Pancreas (tissue), 10 donors: ENCODE measurements around the gene OSTF1. TPM values are rescaled to one million over a fixed set of nuclear protein-coding genes. Genes with fewer than 3 reads are reported as not detected.

ENCODE experiments used
- ATAC-seq, 4 donors: fragments of 200-7000 bp; cut with Tn5 transposase; one replicate each; pipeline versions ENCODE4 v1.8.0 to v1.9.1; 2020; ENCODE audit warnings: mild to moderate bottlenecking in 4 of 4, moderate library complexity in 4 of 4
- DNase-seq, 6 donors: peaks; one replicate each; pipeline ENCODE4 v3.0.0-alpha.2; 2020
- FAIRE-seq: peaks from 2 replicates; lab custom pipeline; 2012; peaks lifted over from hg19 to GRCh38; lab: Jason Lieb, UNC
- H3K27ac ChIP-seq, 4 donors: fragments of 200-600 bp; sonication (generic); 1 replicate in 3 of 4; 2 replicates in 1 of 4; pipeline versions ENCODE4 v1.5.0 to v1.8.0; 2020
- H3K27me3 ChIP-seq, 4 donors: fragments of 200-600 bp; one replicate each; pipeline ENCODE4 v1.8.0; 2021
- H3K36me3 ChIP-seq, 3 donors: fragments of 200-600 bp; sonication (generic) in 1 of 3; one replicate each; pipeline versions ENCODE4 v1.5.0 to v1.8.0; 2020 to 2021
- H3K4me1 ChIP-seq, 3 donors: fragments of 200-600 bp; one replicate each; pipeline ENCODE4 v1.8.0; 2021
- H3K4me3 ChIP-seq, 4 donors: fragments of 200-600 bp; sonication (generic) in 2 of 4; one replicate each; pipeline versions ENCODE4 v1.5.0 to v1.8.0; 2020 to 2021
- H3K9me3 ChIP-seq, 4 donors: fragments of 200-600 bp; one replicate each; pipeline ENCODE4 v1.8.0; 2021
- CTCF ChIP-seq, 4 donors: fragments of 200-600 bp; sonication (generic) in 3 of 4; IDR thresholded peaks; one replicate each; pipeline versions ENCODE4 v1.5.0 to v1.8.0; 2021; ENCODE audit warnings: antibody characterized with exemption in 4 of 4
- WGBS, 2 donors: extraction: QIAGEN DNeasy Blood & Tissue Kit; methylation state at CpG; one replicate each; pipeline ENCODE4 v1.1.7; 2013; 5-methylcytosine and 5-hydroxymethylcytosine counted together
- intact Hi-C, 3 donors: fragments of 100-400 bp; cut with DNase I; formaldehyde crosslinking; loops; one replicate each; pipeline versions ENCODE4 v1.11.1 to v1.14.2; 2022
- polyA plus RNA-seq, 2 donors: library from polyadenylated mRNA; stranded (reverse); fragments of 200-250 nt; gene quantifications; one replicate each; pipeline ENCODE4 v1.2.3, GENCODE V29; 2013
- total RNA-seq, 6 donors: library from RNA; stranded (reverse); fragmentation: NEBNext Ultra II Directional in 4 of 6; extraction: Animal tissue kit (Norgen Biotek cat#: 25700) in 4 of 6; gene quantifications; one replicate each; pipeline versions ENCODE4 v1.2.1 to v1.2.4, GENCODE V29; 2021 to 2023
- donor health status: healthy with polysubstance abuse.
- donor health status: DM: no; HTN: no; CAD: no; lungs with moderate emphysema.
- donor health status: DM: no; HTN: no; CAD: no.
- donor health status: control.
- donor health status: control.
- donor health status: Bipolar disorder and iron deficiency.
- donor health status: DM: yes; HTN: yes; CAD: no.
- donor health status: DM: no; HTN: no; CAD: no.
- donor health status: DM: no; HTN: no; CAD: no.
- donor health status: DM: yes; HTN: yes; CAD: no.

Gene OSTF1
- total and polyA plus RNA-seq, 8 donors: 10.0 to 29.0 (median 12.5) TPM

- no peak overlapping the region for H3K27ac ChIP-seq
- H3K4me3 ChIP-seq: no peak overlapping the region
- no peaks in the 10 kb centered on the region for H3K4me1 ChIP-seq
- TF ChIP-seq CTCF (IDR thresholded peaks at IDR 0.05): no peak
- no peaks in the 10 kb centered on the region for H3K9me3 ChIP-seq
- no peaks in the 10 kb centered on the region for H3K27me3 ChIP-seq
- no peak for DNase-seq
- no peak for ATAC-seq
- no peak for FAIRE-seq
- intact Hi-C loops: no loop called here
- no peaks in the 10 kb centered on the region for H3K36me3 ChIP-seq
- WGBS, 2 donors: 85 to 91% methylated on average over 2 of the region's 2 CpGs
Observed at GRCh38 chr9:75168270-75169178, 80.2 kb downstream of the OSTF1 start.

DNA sequence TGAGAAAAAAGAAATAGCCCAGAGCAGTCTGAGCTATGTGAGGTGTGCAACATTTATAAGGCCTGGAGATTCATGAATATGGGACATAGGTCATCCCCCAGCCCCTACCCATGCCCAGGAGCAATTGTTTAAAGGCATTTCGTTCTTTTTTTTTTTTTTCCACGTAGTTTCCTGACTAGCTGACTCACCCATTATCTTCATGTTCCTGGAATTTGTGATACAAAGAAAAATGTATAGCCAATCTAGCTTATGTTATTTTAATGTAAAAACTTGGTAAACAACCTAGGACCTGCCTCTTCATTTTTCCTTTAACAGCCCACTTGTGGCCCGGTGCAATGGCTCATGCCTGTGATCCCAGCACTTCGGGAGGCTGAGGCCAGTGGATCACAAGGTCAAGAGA, 81.3 kb downstream of the OSTF1 start:
- no peak overlapping the region for H3K27ac ChIP-seq
- H3K27me3 ChIP-seq: no peaks in the 10 kb centered on the region
- FAIRE-seq (no peak), ATAC-seq (no peak), DNase-seq (no peak)
- intact Hi-C loops: no loop called here
- TF ChIP-seq CTCF (IDR thresholded peaks at IDR 0.05): no peak
- no peaks in the 10 kb centered on the region for H3K9me3 ChIP-seq
- WGBS, 2 donors: 65 to 86% methylated on average over 4 of the region's 4 CpGs
- no peaks in the 10 kb centered on the region for H3K36me3 ChIP-seq
- no peaks in the 10 kb centered on the region for H3K4me1 ChIP-seq
- no peak overlapping the region for H3K4me3 ChIP-seq

DNA sequence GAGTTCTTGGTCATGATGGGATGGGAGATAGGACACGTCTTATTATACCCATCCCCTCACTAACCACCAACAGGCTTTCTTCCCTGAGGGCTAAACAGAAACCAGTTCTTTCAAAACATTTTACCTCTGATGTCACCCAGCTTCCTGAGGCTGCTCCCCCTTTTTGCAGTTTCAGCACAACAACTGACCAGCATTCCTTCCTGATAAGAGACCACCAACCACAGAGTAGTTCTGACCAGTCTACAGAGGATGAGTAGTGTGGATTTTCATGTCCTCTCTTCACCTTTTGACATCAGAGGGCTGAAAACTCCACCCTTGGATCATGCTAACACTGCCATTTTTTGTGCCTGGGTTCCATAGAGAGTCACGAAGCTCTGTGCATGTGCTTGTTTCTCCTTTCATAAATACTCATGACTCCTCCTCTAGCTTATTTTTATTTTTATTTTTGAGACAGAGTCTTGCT, 82.6 kb downstream of the OSTF1 start:
- WGBS, 2 donors: 94 to 95% methylated on average over 2 of the region's 2 CpGs
- intact Hi-C loops: no loop called here
- no peaks in the 10 kb centered on the region for H3K36me3 ChIP-seq
- no peak for FAIRE-seq
- H3K4me3 ChIP-seq: no peak overlapping the region
- H3K9me3 ChIP-seq: no peaks in the 10 kb centered on the region
- ATAC-seq: no peak
- no peak for TF ChIP-seq CTCF (IDR thresholded peaks at IDR 0.05)
- H3K4me1 ChIP-seq: no peaks in the 10 kb centered on the region
- no peak overlapping the region for H3K27ac ChIP-seq
- no peaks in the 10 kb centered on the region for H3K27me3 ChIP-seq
- DNase-seq: no peak

DNA sequence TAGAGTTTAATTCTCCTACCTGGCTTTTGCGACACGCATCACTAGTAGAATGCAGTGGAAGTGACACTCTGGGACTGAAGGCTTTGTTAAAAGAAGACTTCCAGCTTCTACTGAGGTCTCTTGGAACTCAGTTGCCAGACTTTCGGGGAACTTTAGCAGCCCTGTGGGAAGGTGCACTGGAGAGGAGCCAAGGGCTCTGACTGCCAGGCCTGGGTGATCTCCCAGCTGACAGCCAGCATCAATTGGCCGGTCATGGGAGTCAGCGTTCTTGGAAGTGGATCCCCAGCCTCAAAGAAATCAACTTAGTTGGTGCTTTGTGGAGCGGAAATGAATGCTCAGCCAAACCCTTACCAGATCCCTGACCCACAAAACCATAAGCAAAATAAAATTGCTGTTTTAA, 87.1 kb downstream of the OSTF1 start:
- Histone ChIP-seq H3K36me3 (no peaks in the 10 kb centered on the region), H3K27ac (no peak overlapping the region), H3K27me3 (no peaks in the 10 kb centered on the region), H3K9me3 (no peaks in the 10 kb centered on the region), H3K4me1 (no peaks in the 10 kb centered on the region), H3K4me3 (no peak overlapping the region)
- 84 to 91% methylated on average over 6 of the region's 6 CpGs for WGBS, 2 donors
- TF ChIP-seq CTCF (IDR thresholded peaks at IDR 0.05): no peak
- ATAC-seq (no peak), DNase-seq (no peak), FAIRE-seq (no peak)
- intact Hi-C loops: no loop called here

GRCh38 chr9:75176037-75176436, 87.7 kb downstream of the OSTF1 start:
- ATAC-seq (no peak), FAIRE-seq (no peak), DNase-seq (no peak)
- H3K4me3 ChIP-seq: no peak overlapping the region
- H3K27me3 ChIP-seq: no peaks in the 10 kb centered on the region
- intact Hi-C loops: no loop called here
- no peak overlapping the region for H3K27ac ChIP-seq
- no peaks in the 10 kb centered on the region for H3K4me1 ChIP-seq
- no peak for TF ChIP-seq CTCF (IDR thresholded peaks at IDR 0.05)
- H3K36me3 ChIP-seq: no peaks in the 10 kb centered on the region
- no peaks in the 10 kb centered on the region for H3K9me3 ChIP-seq
